ENCODE results near the gene NMNAT2. TPM values are rescaled to one million over a fixed set of nuclear protein-coding genes. Genes with fewer than 3 reads are reported as not detected.
"Not testable (repeated sequence)": the region's sequence is repeated elsewhere in the genome, so short reads cannot be mapped to it uniquely, and the experiment has no call there.

The NMNAT2 gene
- total RNA-seq, 4 donors from 2014 or later = 0.10 to 0.29 (median 0.26) TPM; not detected in 1

GRCh38 chr1:183243161-183244050 is 174.8 kb downstream of the NMNAT2 start:
- peak overlapping the region; percentile 63 to 81 (median 64) for H3K27ac ChIP-seq
- intact Hi-C loops (cut with DNase I; ENCODE audit: low total_unique reads) = loop anchor here (2.0 kb wide), 1 partner anchor 105 kb away; no protein-coding TSS in a partner anchor
- H3K4me1 ChIP-seq = peaks cover 0 to 11% of the 10 kb centered on the region in 2 donors
- ATAC-seq (peak; percentile 41 to 63), DNase-seq (peak; percentile 62 to 84)
- no peaks in the 10 kb centered on the region for H3K36me3 ChIP-seq
- no peaks in the 10 kb centered on the region for H3K9me3 ChIP-seq
- H3K27me3 ChIP-seq = no peaks in the 10 kb centered on the region
- in situ Hi-C loops (cut with MboI; ENCODE audit: low sequenced_read_pairs in 4 of 4) = loop anchor here in 2 of 4 donors (25.0 kb wide), 1 partner anchor 281 kb away; the partner anchor contains the start of gene SHCBP1L (in 2 of the 2)
- no peak for TF ChIP-seq CTCF (IDR thresholded peaks at IDR 0.05 in 4 of 5, conservative IDR thresholded peaks at IDR 0.05 in 1 of 5)
- TF ChIP-seq POLR2A (IDR thresholded peaks at IDR 0.05) = peak in 1 of 2 donors; percentile 4
- H3K4me3 ChIP-seq = no peak overlapping the region

GRCh38 chr1:183242556-183242955 is 175.6 kb downstream of the NMNAT2 start:
- intact Hi-C loops (cut with DNase I; ENCODE audit: low total_unique reads) = loop anchor here (2.0 kb wide), 1 partner anchor 104 kb away; no protein-coding TSS in a partner anchor
- Histone ChIP-seq H3K4me1 (peaks cover 0 to 11% of the 10 kb centered on the region in 2 donors), H3K27me3 (no peaks in the 10 kb centered on the region), H3K27ac (peak overlapping the region; percentile 54 to 81 (median 64)), H3K9me3 (no peaks in the 10 kb centered on the region), H3K4me3 (no peak overlapping the region), H3K36me3 (no peaks in the 10 kb centered on the region)
- in situ Hi-C loops (cut with MboI; ENCODE audit: low sequenced_read_pairs in 4 of 4) = loop anchor here in 2 of 4 donors (25.0 kb wide), 1 partner anchor 280 kb away; the partner anchor contains the start of gene SHCBP1L (in 2 of the 2)
- DNase-seq (peak in 1 of 2 donors; percentile 48), ATAC-seq (peak; percentile 38 to 51)
- TF ChIP-seq POLR2A (IDR thresholded peaks at IDR 0.05) = no peak

- H3K27ac ChIP-seq = peak overlapping the region; percentile 54 to 81 (median 64)
- in situ Hi-C loops (cut with MboI; ENCODE audit: low sequenced_read_pairs in 4 of 4) (loop anchor here in 2 of 4 donors (25.0 kb wide), 1 partner anchor 279 kb away; the partner anchor contains the start of gene SHCBP1L (in 2 of the 2)), intact Hi-C loops (cut with DNase I; ENCODE audit: low total_unique reads) (no loop called here)
- H3K27me3 ChIP-seq = no peaks in the 10 kb centered on the region
- DNase-seq (no peak), ATAC-seq (no peak)
- TF ChIP-seq POLR2A (IDR thresholded peaks at IDR 0.05) = no peak
- TF ChIP-seq CTCF (IDR thresholded peaks at IDR 0.05 in 4 of 5, conservative IDR thresholded peaks at IDR 0.05 in 1 of 5) = no peak
- H3K4me3 ChIP-seq = no peak overlapping the region
- peaks cover 0 to 11% of the 10 kb centered on the region in 2 donors for H3K4me1 ChIP-seq
- H3K36me3 ChIP-seq = no peaks in the 10 kb centered on the region
- H3K9me3 ChIP-seq = no peaks in the 10 kb centered on the region
Measured at GRCh38 chr1:183241471-183241870, 176.7 kb downstream of the NMNAT2 start.

GRCh38 chr1:183240853-183241252 is 177.3 kb downstream of the NMNAT2 start:
- in situ Hi-C loops (cut with MboI; ENCODE audit: low sequenced_read_pairs in 4 of 4) = loop anchor here in 2 of 4 donors (25.0 kb wide), 1 partner anchor 279 kb away; the partner anchor contains the start of gene SHCBP1L (in 2 of the 2)
- ATAC-seq = not testable (repeated sequence)
- DNase-seq = peak in 1 of 2 donors; percentile 37

GRCh38 chr1:183240526-183240825 is 177.7 kb downstream of the NMNAT2 start:
- no peak for ATAC-seq
- no peak overlapping the region for H3K4me3 ChIP-seq
- peak overlapping the region; percentile 54 to 81 (median 64) for H3K27ac ChIP-seq
- H3K27me3 ChIP-seq = no peaks in the 10 kb centered on the region
- H3K36me3 ChIP-seq = no peaks in the 10 kb centered on the region
- in situ Hi-C loops (cut with MboI; ENCODE audit: low sequenced_read_pairs in 4 of 4) (loop anchor here in 2 of 4 donors (25.0 kb wide), 1 partner anchor 278 kb away; the partner anchor contains the start of gene SHCBP1L (in 2 of the 2)), intact Hi-C loops (cut with DNase I; ENCODE audit: low total_unique reads) (no loop called here)
- DNase-seq = no peak
- H3K9me3 ChIP-seq = no peaks in the 10 kb centered on the region
- TF ChIP-seq POLR2A (IDR thresholded peaks at IDR 0.05) (no peak), CTCF (IDR thresholded peaks at IDR 0.05 in 4 of 5, conservative IDR thresholded peaks at IDR 0.05 in 1 of 5) (no peak)
- H3K4me1 ChIP-seq = peaks cover 0 to 13% of the 10 kb centered on the region in 2 donors

More at GRCh38 chr1:183240853-183241252, 177.3 kb downstream of the NMNAT2 start:
- peaks cover 0 to 11% of the 10 kb centered on the region in 2 donors for H3K4me1 ChIP-seq
- H3K27me3 ChIP-seq; H3K36me3 ChIP-seq; H3K4me3 ChIP-seq; intact Hi-C loops (cut with DNase I; ENCODE audit: low total_unique reads); H3K9me3 ChIP-seq: not testable (repeated sequence)
- H3K27ac ChIP-seq = peak overlapping the region; percentile 54 to 81 (median 64)
